ENCODE data around the gene C1QTNF9. TPM values are rescaled to one million over a fixed set of nuclear protein-coding genes. Genes with fewer than 3 reads are reported as not detected.
"Not testable (repeated sequence)": the region's sequence is repeated elsewhere in the genome, so short reads cannot be mapped to it uniquely, and the experiment has no call there.

The C1QTNF9 gene
- total RNA-seq, 1 experiment from 2014 or later = not detected

DNA sequence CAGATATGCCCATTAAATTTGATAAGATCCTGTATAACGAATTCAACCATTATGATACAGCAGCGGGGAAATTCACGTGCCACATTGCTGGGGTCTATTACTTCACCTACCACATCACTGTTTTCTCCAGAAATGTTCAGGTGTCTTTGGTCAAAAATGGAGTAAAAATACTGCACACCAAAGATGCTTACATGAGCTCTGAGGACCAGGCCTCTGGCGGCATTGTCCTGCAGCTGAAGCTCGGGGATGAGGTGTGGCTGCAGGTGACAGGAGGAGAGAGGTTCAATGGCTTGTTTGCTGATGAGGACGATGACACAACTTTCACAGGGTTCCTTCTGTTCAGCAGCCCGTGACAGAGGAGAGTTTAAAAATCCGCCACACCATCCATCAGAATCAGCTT, 12.0 kb downstream of the C1QTNF9 start:
- not testable (repeated sequence) for H3K4me2 ChIP-seq (ENCODE audit: low read depth, low read length, poor library complexity, severe bottlenecking); H3K9me2 ChIP-seq (replicated peaks; ENCODE audit: insufficient read depth, low read length); H3K36me3 ChIP-seq (ENCODE audit: insufficient read depth, low read length); H3K4me3 ChIP-seq (ENCODE audit: low read length); H3K4me1 ChIP-seq (ENCODE audit: low read length); H3K9me3 ChIP-seq (ENCODE audit: low read length); H3K27me3 ChIP-seq (ENCODE audit: low read length); DNase-seq; H4K20me1 ChIP-seq (ENCODE audit: insufficient read depth, low read depth, low read length); H3K79me2 ChIP-seq (ENCODE audit: low read length); H2AFZ ChIP-seq (ENCODE audit: low read length); H3K9ac ChIP-seq (ENCODE audit: low read length); H3K27ac ChIP-seq (ENCODE audit: low read length)

DNA sequence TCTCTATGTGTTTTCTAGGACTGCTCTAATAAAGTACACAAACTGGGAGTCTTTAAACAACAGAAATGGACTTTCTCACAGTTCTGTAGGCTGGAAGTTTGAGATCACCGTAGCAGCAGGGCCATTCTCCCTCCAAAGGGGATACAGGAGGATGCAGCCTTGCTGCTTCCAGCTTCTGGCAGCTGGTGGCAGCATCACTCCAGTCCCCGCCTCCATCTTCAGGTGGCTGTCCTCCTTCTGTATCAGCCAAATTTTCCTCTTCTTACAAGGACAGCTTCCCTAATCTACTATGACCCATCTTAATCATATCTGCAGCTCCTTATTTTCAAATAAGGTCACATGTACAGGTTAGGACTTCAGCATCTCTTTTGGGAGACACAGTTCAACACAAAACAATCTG, 13.1 kb downstream of the C1QTNF9 start:
- not testable (repeated sequence) for DNase-seq; H3K79me2 ChIP-seq (ENCODE audit: low read length); H2AFZ ChIP-seq (ENCODE audit: low read length); H3K9me2 ChIP-seq (replicated peaks; ENCODE audit: insufficient read depth, low read length); H4K20me1 ChIP-seq (ENCODE audit: insufficient read depth, low read depth, low read length); H3K4me3 ChIP-seq (ENCODE audit: low read length); H3K4me1 ChIP-seq (ENCODE audit: low read length); H3K9me3 ChIP-seq (ENCODE audit: low read length); H3K9ac ChIP-seq (ENCODE audit: low read length); H3K36me3 ChIP-seq (ENCODE audit: insufficient read depth, low read length); H3K27me3 ChIP-seq (ENCODE audit: low read length); H3K27ac ChIP-seq (ENCODE audit: low read length); H3K4me2 ChIP-seq (ENCODE audit: low read depth, low read length, poor library complexity, severe bottlenecking)

DNA sequence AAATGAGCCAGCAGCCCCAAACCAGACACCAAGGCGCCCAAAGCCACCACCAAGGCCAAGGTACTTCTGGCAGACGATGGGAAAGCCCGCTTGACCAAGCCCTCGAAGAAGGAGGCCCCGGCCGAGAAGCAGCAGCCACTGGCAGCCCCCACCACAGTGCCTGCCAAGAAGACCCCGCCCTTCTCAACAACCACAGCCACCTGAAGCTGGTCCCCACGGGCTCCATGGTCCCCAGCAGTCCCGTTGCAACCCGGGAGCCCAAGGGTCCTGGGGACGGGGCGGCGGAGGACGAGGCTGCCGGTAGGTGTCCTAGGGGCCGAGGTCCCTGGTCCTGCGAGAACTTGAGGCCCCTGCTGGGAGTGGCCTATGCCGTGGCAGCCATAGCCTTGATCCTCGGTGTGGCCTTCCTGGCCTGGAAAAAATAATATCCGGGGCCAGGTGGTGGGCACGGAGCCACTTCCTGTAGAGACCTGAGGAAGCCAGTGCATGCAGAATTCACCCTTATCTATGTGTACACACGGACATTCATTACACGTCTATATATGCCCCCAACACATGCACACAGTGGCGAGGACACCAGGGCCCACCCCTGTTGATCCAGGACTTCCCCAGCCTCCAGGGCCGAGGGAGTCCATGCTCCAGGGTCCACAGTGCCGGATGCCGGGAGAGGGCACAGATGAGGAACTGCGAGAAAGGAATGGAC, 13.8 kb downstream of the C1QTNF9 start:
- no peaks in the 10 kb centered on the region for H3K36me3 ChIP-seq (ENCODE audit: insufficient read depth, low read length)

DNA sequence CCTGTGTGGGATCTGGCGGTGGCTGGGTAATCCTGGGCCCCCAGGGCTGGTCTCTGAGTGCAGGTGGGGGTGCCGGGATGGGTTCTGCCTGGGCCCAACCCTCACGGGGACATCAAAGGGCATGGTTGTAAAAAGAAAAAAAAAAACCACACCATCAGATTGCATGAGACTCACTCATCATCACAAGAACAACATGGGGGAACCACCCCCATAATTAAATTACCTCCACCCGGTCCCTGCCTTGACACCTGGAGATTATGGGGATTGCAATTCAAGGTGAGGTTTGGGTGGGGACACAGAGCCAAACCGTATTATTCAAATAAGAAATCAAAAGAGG, 14.3 kb downstream of the C1QTNF9 start:
- Histone ChIP-seq H2AFZ (ENCODE audit: low read length) (no peak overlapping the region), H3K36me3 (ENCODE audit: insufficient read depth, low read length) (no peaks in the 10 kb centered on the region), H3K27ac (ENCODE audit: low read length) (no peak overlapping the region), H3K9ac (ENCODE audit: low read length) (no peak overlapping the region), H3K9me3 (ENCODE audit: low read length) (no peaks in the 10 kb centered on the region), H3K4me1 (ENCODE audit: low read length) (no peaks in the 10 kb centered on the region), H4K20me1 (ENCODE audit: insufficient read depth, low read depth, low read length) (no peaks in the 10 kb centered on the region), H3K4me3 (ENCODE audit: low read length) (no peak overlapping the region), H3K9me2 (replicated peaks; ENCODE audit: insufficient read depth, low read length) (no peaks in the 10 kb centered on the region), H3K4me2 (ENCODE audit: low read depth, low read length, poor library complexity, severe bottlenecking) (no peak overlapping the region), H3K79me2 (ENCODE audit: low read length) (no peaks in the 10 kb centered on the region), H3K27me3 (ENCODE audit: low read length) (no peaks in the 10 kb centered on the region)
- no peak for DNase-seq

More for the DNA sequence above, 13.8 kb downstream of the C1QTNF9 start:
- H3K4me2 ChIP-seq (ENCODE audit: low read depth, low read length, poor library complexity, severe bottlenecking) = no peak overlapping the region
- no peak for DNase-seq
- no peaks in the 10 kb centered on the region for H3K4me1 ChIP-seq (ENCODE audit: low read length)
- H3K27me3 ChIP-seq (ENCODE audit: low read length) = no peaks in the 10 kb centered on the region
- H3K4me3 ChIP-seq (ENCODE audit: low read length) = no peak overlapping the region
- H2AFZ ChIP-seq (ENCODE audit: low read length) = no peak overlapping the region
- no peaks in the 10 kb centered on the region for H3K79me2 ChIP-seq (ENCODE audit: low read length)
- H3K9me2 ChIP-seq (replicated peaks; ENCODE audit: insufficient read depth, low read length) = no peaks in the 10 kb centered on the region
- no peaks in the 10 kb centered on the region for H3K9me3 ChIP-seq (ENCODE audit: low read length)
- no peak overlapping the region for H3K27ac ChIP-seq (ENCODE audit: low read length)
- no peak overlapping the region for H3K9ac ChIP-seq (ENCODE audit: low read length)
- no peaks in the 10 kb centered on the region for H4K20me1 ChIP-seq (ENCODE audit: insufficient read depth, low read depth, low read length)

DNA sequence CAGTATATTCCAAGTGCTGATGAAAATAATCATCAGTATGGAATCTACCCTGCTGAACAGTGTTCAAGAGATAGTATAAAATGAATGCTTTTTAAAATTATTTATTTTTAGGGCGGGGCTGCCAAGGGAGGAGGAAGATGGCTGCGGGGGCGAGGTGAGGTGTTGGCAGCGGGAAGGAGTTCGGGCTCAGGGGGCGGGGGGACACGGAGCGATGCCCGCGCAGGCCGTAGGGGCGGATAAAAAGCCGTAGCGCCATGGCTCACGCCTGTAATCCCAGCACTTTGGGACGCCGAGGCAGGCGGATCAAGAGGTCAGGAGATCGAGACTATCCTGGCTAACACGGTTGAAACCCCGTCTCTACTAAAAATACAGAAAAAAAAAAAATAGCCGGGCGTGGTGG, 18.2 kb downstream of the C1QTNF9 start:
- not testable (repeated sequence) for H3K9ac ChIP-seq (ENCODE audit: low read length); H3K27me3 ChIP-seq (ENCODE audit: low read length); H2AFZ ChIP-seq (ENCODE audit: low read length); H3K4me2 ChIP-seq (ENCODE audit: low read depth, low read length, poor library complexity, severe bottlenecking); H4K20me1 ChIP-seq (ENCODE audit: insufficient read depth, low read depth, low read length); H3K9me3 ChIP-seq (ENCODE audit: low read length); DNase-seq; H3K79me2 ChIP-seq (ENCODE audit: low read length); H3K4me3 ChIP-seq (ENCODE audit: low read length); H3K36me3 ChIP-seq (ENCODE audit: insufficient read depth, low read length); H3K4me1 ChIP-seq (ENCODE audit: low read length); H3K27ac ChIP-seq (ENCODE audit: low read length); H3K9me2 ChIP-seq (replicated peaks; ENCODE audit: insufficient read depth, low read length)

DNA sequence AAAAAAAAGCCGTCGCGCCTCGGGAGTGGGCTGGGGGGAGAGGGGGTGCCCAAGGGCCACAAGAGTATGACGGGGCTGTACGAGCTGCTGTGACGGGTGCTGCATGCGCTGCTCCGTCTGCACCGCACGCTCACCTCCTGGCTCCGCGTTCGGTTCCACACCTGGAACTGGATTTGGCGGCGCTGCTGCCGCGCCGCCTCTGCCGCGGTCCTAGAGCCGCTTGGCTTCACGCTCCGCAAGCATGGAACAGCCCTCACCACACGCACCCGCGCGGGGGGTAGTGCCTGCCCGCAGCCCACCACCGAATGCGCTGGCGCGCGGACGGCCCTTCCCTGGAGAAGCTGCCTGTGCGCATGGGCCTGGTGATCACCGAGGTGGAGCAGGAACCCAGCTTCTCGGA, 18.8 kb downstream of the C1QTNF9 start:
- Histone ChIP-seq H4K20me1 (ENCODE audit: insufficient read depth, low read depth, low read length) (no peaks in the 10 kb centered on the region), H3K4me3 (ENCODE audit: low read length) (no peak overlapping the region), H3K9me2 (replicated peaks; ENCODE audit: insufficient read depth, low read length) (no peaks in the 10 kb centered on the region), H3K9ac (ENCODE audit: low read length) (no peak overlapping the region), H3K4me1 (ENCODE audit: low read length) (no peaks in the 10 kb centered on the region), H3K4me2 (ENCODE audit: low read depth, low read length, poor library complexity, severe bottlenecking) (no peak overlapping the region), H3K79me2 (ENCODE audit: low read length) (no peaks in the 10 kb centered on the region), H3K27ac (ENCODE audit: low read length) (no peak overlapping the region), H3K27me3 (ENCODE audit: low read length) (no peaks in the 10 kb centered on the region), H3K36me3 (ENCODE audit: insufficient read depth, low read length) (no peaks in the 10 kb centered on the region), H3K9me3 (ENCODE audit: low read length) (no peaks in the 10 kb centered on the region), H2AFZ (ENCODE audit: low read length) (no peak overlapping the region)
- DNase-seq = no peak

DNA sequence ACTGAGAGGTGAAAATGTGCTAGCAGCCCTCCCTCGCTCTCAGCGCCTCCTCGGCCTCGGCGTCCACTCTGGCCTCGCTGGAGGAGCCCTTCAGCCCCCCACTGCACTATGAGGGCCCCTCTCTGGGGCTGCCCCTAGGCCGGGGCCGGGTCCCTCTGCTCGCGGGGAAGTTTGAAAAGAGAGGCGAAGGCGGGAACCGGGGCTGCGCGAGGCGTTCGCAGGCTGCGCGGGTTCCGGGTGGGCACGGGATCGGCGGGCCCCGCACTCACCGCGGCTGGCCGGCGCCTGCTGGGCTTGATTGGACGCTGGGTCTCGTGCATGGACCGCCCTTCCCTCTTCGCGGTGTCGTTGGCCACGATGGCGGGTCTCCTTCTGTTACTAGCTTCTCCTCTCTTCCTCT, 29.3 kb downstream of the C1QTNF9 start:
- no peak overlapping the region for H3K9ac ChIP-seq (ENCODE audit: low read length)
- H2AFZ ChIP-seq (ENCODE audit: low read length) = no peak overlapping the region
- H3K79me2 ChIP-seq (ENCODE audit: low read length) = no peaks in the 10 kb centered on the region
- no peak overlapping the region for H3K4me2 ChIP-seq (ENCODE audit: low read depth, low read length, poor library complexity, severe bottlenecking)
- H4K20me1 ChIP-seq (ENCODE audit: insufficient read depth, low read depth, low read length) = no peaks in the 10 kb centered on the region
- H3K27me3 ChIP-seq (ENCODE audit: low read length) = no peaks in the 10 kb centered on the region
- H3K4me1 ChIP-seq (ENCODE audit: low read length) = no peaks in the 10 kb centered on the region
- no peak overlapping the region for H3K4me3 ChIP-seq (ENCODE audit: low read length)
- H3K36me3 ChIP-seq (ENCODE audit: insufficient read depth, low read length) = no peaks in the 10 kb centered on the region
- no peak for DNase-seq
- no peaks in the 10 kb centered on the region for H3K9me2 ChIP-seq (replicated peaks; ENCODE audit: insufficient read depth, low read length)
- H3K27ac ChIP-seq (ENCODE audit: low read length) = no peak overlapping the region
- H3K9me3 ChIP-seq (ENCODE audit: low read length) = no peaks in the 10 kb centered on the region; the same call in 1 of the 2 replicates

DNA sequence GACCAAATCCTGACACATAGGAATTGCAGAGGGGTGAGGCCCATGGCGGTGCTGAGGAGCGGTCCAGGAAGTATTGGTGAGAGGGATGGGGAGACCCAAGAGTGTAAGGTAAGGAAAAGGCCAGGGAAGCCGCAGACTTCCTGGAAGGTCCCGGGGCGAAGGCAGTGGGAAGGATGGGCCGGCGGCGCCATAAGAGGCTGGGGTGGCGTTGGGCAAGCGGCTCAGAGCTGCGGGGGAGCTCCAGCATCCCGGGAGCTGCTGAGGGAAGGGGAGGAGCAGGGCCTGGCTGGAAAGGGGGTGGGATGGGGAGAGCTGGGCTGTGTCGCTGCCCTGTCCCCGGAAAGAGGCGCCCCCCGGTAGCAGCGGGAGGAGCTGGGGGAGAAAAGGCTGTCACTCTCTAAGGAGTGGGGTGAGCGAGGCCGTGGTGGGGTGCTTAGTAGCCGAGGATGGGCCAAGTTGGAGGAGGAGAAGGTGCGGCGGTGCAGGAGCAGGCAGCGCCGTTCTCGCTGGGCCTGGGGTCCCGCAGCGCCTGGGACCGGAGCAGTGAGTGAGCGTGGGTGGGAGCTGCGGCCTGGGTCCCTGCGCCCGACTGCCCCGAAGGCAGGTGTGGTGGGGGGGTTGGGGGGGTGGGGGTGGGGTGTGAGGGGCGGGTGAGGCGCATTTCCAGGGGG, 30.7 kb downstream of the C1QTNF9 start:
- no peak overlapping the region for H2AFZ ChIP-seq (ENCODE audit: low read length)
- no peaks in the 10 kb centered on the region for H4K20me1 ChIP-seq (ENCODE audit: insufficient read depth, low read depth, low read length)
- H3K4me3 ChIP-seq (ENCODE audit: low read length) = no peak overlapping the region
- no peaks in the 10 kb centered on the region for H3K27me3 ChIP-seq (ENCODE audit: low read length)
- no peak for DNase-seq
- no peak overlapping the region for H3K27ac ChIP-seq (ENCODE audit: low read length)
- H3K4me2 ChIP-seq (ENCODE audit: low read depth, low read length, poor library complexity, severe bottlenecking) = no peak overlapping the region
- no peak overlapping the region for H3K9ac ChIP-seq (ENCODE audit: low read length)
- H3K9me2 ChIP-seq (replicated peaks; ENCODE audit: insufficient read depth, low read length) = no peaks in the 10 kb centered on the region
- H3K36me3 ChIP-seq (ENCODE audit: insufficient read depth, low read length) = no peaks in the 10 kb centered on the region
- no peaks in the 10 kb centered on the region; the same call in 1 of the 2 replicates for H3K9me3 ChIP-seq (ENCODE audit: low read length)
- no peaks in the 10 kb centered on the region for H3K4me1 ChIP-seq (ENCODE audit: low read length)
- no peaks in the 10 kb centered on the region for H3K79me2 ChIP-seq (ENCODE audit: low read length)

Data from Karpas-422 (cell line).